Skin epidermis (tissue), 12 donors: ENCODE measurements around the gene CLIC5.
A peak's percentile ranks its signal among the peaks of the same experiment; 100 is the strongest.

Experiments
- H3K27ac ChIP-seq, 21 experiments: fragments of 200-600 bp; sonication (generic) in 11 of 21; one replicate each; pipeline ENCODE4 v1.5.0; 2020; ENCODE audit warnings: mild to moderate bottlenecking in 3 of 21, inconsistent platforms in 2 of 21, moderate library complexity in 2 of 21
- H3K4me3 ChIP-seq, 7 experiments: fragments of 200-600 bp; sonication (generic) in 2 of 7; one replicate each; pipeline ENCODE4 v1.5.0; 2020; ENCODE audit warnings: inconsistent platforms in 2 of 7, mild to moderate bottlenecking in 2 of 7, moderate library complexity in 1 of 7

CLIC5 gene

GRCh38 chr6:46039646-46040045 lies 24.0 kb upstream of the CLIC5 start:
- H3K4me3 ChIP-seq, result no peak overlapping the region
- H3K27ac ChIP-seq, result no peak overlapping the region

- H3K27ac ChIP-seq, result no peak overlapping the region
Observed at GRCh38 chr6:46036911-46037310, 21.3 kb upstream of the CLIC5 start.

DNA sequence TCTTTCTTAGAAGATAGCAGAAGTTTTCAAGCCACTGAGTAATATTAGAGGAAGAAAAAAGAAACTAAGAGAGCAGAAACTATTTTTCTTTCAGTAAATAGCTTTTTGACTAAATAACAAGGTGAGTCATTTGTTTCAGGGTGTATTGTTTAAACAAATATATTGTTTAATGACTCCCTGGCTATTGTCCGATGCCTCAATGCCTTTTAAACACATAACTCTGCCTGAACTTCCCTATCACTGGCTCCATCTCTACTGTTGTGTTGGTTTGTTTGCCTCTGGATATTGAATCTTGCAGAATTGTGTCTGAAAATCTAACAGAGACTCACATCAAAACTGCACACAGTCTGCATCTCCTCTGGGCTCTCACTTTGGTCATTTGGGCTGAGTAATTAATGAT lies 19.6 kb upstream of the CLIC5 start:
- Histone ChIP-seq H3K4me3 (no peak overlapping the region), H3K27ac (no peak overlapping the region)

More at GRCh38 chr6:46036911-46037310, 21.3 kb upstream of the CLIC5 start:
- no peak overlapping the region for H3K4me3 ChIP-seq

- Histone ChIP-seq H3K4me3 (no peak overlapping the region), H3K27ac (no peak overlapping the region)
Observed at GRCh38 chr6:46032110-46032998, 16.7 kb upstream of the CLIC5 start.

GRCh38 chr6:46029602-46030001 lies 13.9 kb upstream of the CLIC5 start:
- no peak overlapping the region for H3K4me3 ChIP-seq
- no peak overlapping the region for H3K27ac ChIP-seq

DNA sequence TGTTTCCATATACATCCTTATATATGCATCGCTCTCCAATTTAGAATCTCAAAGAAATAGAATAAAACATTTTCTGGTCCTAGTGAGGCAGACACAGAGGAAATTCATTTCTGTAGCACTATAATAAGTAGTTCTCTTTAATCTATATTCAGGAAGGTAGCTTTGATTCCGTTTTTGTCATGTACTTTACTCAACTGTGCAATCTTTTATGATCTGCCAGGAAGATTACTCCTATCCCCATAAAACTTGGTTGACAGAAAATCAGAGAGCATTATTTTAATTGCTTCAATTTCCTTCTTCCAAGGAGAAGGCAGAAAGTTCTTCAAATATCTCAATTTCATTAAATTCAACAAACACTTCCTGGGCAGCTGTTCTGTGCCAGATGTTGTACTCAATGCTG lies 10.6 kb upstream of the CLIC5 start:
- Histone ChIP-seq H3K27ac (no peak overlapping the region), H3K4me3 (no peak overlapping the region)

- no peak overlapping the region for H3K4me3 ChIP-seq
- H3K27ac ChIP-seq, result no peak overlapping the region
Observed at GRCh38 chr6:46025573-46025972, 9.9 kb upstream of the CLIC5 start.

DNA sequence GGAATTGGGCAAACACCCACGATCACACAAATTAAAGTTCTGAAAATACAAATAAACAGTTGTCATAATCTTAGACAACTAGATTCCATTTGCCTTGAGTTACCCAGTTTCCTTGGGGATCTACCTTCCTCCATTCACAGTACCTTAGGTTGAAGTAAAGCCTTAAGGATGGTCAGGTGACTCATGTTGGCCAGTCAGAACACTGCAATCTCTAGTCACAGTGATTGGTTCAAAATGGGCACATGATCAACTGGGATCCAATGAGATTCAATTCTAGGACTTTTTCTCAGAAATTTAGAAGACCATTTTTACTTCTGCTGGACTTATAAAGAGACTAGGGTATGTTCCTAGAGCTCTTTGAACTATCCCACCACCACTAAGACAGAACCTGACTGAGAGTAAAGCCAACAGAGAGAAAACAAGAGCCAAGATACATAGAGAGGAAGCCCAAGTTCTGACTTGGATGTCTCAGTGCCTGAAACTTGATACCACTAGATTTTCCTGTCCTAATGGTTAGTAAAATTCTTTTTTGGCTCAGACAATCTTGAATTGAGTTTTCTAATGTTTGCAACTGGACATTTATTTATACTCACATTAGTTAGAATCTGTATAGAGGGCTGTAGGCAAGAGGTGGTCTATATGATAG lies 8.6 kb upstream of the CLIC5 start:
- no peak overlapping the region for H3K27ac ChIP-seq
- H3K4me3 ChIP-seq, result no peak overlapping the region

DNA sequence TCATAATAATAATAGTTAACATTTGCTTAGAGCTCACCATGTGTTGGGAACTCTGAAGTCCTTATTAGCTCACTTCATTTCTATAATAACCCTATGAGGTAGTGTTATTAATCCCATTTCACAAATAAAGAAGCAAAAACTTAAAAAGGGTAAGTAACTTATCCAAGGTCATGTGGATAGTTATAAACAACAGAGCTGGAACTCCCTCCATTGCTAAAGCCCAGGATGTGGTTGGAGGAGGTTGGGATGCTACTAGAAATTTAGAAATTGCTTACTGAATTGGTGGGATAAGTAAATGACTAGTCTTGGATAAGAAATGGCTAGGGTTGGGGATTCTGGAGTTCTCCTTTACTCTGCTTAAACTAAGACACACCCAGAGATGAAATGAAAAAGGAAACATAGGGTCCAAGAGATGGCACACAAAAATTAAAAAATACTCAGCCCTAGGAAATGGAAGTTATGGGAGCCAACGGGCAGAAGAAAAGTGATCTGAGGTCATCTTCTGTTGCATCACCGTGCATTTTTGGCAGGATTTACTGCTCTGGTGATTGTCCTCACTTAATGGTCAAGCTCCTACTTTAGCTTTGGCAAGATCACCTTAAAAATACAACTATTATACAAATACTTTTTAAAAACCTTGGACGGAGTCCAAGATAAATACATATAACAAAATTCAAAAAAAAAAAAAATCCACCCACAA lies 7.7 kb upstream of the CLIC5 start:
- Histone ChIP-seq H3K4me3 (no peak overlapping the region), H3K27ac (no peak overlapping the region)

GRCh38 chr6:46022106-46022948 lies 6.7 kb upstream of the CLIC5 start:
- no peak overlapping the region for H3K27ac ChIP-seq
- H3K4me3 ChIP-seq, result no peak overlapping the region

- H3K27ac ChIP-seq, result no peak overlapping the region
- no peak overlapping the region for H3K4me3 ChIP-seq
Observed at GRCh38 chr6:46017726-46018125, 2.1 kb upstream of the CLIC5 start.

- H3K4me3 ChIP-seq, result peak overlapping the region in 6 of 7 experiments; percentile 32 to 51 (median 34)
- peak overlapping the region in 6 of 21 experiments; percentile 29 to 77 (median 52) for H3K27ac ChIP-seq
Observed at GRCh38 chr6:46016063-46016608, 476 bp upstream of the CLIC5 start.

GRCh38 chr6:46014511-46015118 lies 1.0 kb downstream of the CLIC5 start:
- H3K27ac ChIP-seq, result peak overlapping the region in 12 of 21 experiments; percentile 18 to 77 (median 52)
- peak overlapping the region; percentile 29 to 51 (median 33) for H3K4me3 ChIP-seq

DNA sequence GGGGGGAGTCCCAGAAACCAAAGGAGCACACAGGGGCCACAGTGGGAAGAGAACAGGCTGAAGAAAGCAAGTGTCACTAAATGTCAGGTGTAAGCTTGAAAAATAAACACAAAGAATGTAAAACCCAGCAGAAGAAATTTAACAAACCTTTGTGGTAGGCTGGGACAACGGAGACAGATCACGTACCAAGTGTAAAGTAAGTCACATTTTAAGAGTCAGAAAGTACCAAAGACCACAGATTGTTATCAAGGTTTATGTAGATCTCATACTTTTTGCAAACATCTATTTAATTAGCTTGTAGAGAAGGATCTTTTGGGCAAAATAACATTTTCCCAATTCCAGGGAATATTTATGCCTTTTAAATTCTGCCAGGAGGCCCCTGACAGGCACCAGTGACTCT lies 1.6 kb downstream of the CLIC5 start:
- H3K4me3 ChIP-seq, result peak overlapping the region in 5 of 7 experiments; percentile 32 to 51 (median 33)
- H3K27ac ChIP-seq, result peak overlapping the region in 4 of 21 experiments; percentile 38 to 77 (median 58)

- Histone ChIP-seq H3K4me3 (no peak overlapping the region), H3K27ac (peak overlapping the region in 4 of 21 experiments; percentile 38 to 77 (median 58))
Observed at GRCh38 chr6:46013639-46014038, 2.0 kb downstream of the CLIC5 start.

GRCh38 chr6:46012834-46013233 lies 2.8 kb downstream of the CLIC5 start:
- Histone ChIP-seq H3K4me3 (no peak overlapping the region), H3K27ac (peak overlapping the region in 2 of 21 experiments; percentile 50 to 82)

DNA sequence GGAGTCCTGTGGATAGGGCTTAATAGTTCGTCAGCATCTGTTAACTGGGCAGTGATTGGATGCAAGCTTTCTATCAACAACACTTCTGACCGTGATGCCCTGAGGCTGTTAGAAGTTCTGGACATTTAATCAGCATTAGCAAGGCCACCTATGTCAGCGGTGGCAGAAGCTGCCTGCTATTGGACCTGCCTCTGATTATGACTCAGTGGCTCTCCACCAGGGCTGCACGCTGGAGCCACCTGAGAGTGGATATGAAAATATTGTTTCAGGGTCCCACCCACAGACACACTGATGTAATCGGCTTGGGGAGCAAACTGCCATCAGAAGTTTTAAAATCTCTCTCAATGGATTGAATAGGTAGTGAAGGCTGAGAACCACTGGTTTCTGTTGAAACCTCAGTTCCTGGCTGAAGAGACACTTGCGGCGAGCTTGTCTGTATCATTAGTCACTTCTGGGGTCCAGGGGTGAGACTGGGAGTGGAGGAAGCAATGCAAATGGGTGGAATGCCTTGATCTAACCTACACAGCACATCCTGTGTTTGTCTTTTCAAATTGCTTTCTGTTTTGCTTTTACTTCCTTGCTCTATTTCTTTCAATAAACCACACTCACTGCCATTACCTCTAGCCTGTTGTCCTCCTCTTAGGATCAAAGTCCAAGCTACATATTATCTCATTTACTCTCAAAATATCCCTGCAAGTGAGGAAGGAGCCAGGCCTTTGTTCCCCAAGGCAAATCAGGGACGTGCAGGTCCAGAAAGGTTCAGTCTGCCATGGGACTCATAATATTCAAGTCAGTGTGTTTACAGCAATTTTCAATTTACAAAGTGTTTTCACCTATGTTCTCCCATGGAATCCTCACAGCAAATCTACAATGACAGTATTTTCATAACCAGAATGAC lies 4.2 kb downstream of the CLIC5 start:
- H3K4me3 ChIP-seq, result no peak overlapping the region

DNA sequence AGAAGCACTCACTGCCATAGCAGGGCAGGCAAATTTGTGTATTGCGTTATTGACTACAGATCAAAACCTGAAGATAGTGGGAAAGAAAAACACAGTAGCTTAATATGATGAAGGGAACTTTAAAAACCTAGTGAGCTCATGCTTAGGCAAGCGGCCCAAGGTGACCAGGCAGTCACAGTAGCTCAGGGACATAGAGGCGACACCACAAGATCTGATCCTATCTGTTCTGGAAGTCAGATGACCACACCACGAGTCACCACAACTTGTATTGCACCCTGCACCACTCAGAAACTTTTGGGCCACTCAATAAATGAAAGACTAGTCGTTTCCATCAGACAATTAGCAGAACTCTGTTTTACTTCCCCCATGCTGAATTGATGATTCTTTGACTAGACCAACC lies 4.9 kb downstream of the CLIC5 start:
- peak overlapping the region in 6 of 21 experiments; percentile 1 to 82 (median 60) for H3K27ac ChIP-seq
- no peak overlapping the region for H3K4me3 ChIP-seq

More for the DNA sequence above, 4.2 kb downstream of the CLIC5 start:
- peak overlapping the region in 7 of 21 experiments; percentile 1 to 82 (median 56) for H3K27ac ChIP-seq
